ENCODE data around the gene UNC50. TPM values are rescaled to one million over a fixed set of nuclear protein-coding genes. Genes with fewer than 3 reads are reported as not detected.

The UNC50 gene
- total RNA-seq, 1 donor from 2014 or later: 74.6 TPM

DNA sequence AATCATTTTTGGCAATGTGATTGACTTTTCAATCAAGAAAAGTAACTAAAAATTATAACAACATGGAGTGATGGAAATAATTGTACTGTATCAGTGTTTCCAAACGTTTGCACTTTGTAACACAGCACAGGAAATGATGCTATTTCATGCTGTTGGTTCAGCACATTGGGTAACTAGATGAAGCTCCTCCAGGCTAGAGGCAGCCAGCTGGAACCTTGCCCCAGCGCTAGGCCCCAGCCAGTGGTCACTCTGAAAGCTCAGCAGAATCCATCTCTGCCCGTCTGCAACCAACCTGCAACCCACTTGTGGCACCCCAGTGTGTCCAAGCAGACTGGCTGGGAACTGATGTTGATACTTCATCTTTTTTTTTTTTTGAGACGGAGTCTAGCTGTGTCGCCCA lies 15.3 kb downstream of the UNC50 start:
- H3K4me3 Mint-ChIP-seq: no peak overlapping the region
- H4K20me1 ChIP-seq (ENCODE audit: low read depth): no peaks in the 10 kb centered on the region
- no peak overlapping the region for H3K27ac ChIP-seq
- H3K79me2 ChIP-seq (ENCODE audit: low read depth): no peaks in the 10 kb centered on the region
- no peak overlapping the region for H3K4me3 ChIP-seq
- H3K9me3 ChIP-seq (ENCODE audit: low read depth): no peaks in the 10 kb centered on the region
- no peaks in the 10 kb centered on the region for H3K4me1 Mint-ChIP-seq
- H3K27me3 ChIP-seq: no peaks in the 10 kb centered on the region
- H3K9ac ChIP-seq: no peak overlapping the region
- peaks cover 2% of the 10 kb centered on the region for H3K36me3 Mint-ChIP-seq
- H3K9me3 Mint-ChIP-seq: no peaks in the 10 kb centered on the region
- no peaks in the 10 kb centered on the region for H3K4me1 ChIP-seq
- H3K36me3 ChIP-seq: no peaks in the 10 kb centered on the region
- TF ChIP-seq, protein P1, sequence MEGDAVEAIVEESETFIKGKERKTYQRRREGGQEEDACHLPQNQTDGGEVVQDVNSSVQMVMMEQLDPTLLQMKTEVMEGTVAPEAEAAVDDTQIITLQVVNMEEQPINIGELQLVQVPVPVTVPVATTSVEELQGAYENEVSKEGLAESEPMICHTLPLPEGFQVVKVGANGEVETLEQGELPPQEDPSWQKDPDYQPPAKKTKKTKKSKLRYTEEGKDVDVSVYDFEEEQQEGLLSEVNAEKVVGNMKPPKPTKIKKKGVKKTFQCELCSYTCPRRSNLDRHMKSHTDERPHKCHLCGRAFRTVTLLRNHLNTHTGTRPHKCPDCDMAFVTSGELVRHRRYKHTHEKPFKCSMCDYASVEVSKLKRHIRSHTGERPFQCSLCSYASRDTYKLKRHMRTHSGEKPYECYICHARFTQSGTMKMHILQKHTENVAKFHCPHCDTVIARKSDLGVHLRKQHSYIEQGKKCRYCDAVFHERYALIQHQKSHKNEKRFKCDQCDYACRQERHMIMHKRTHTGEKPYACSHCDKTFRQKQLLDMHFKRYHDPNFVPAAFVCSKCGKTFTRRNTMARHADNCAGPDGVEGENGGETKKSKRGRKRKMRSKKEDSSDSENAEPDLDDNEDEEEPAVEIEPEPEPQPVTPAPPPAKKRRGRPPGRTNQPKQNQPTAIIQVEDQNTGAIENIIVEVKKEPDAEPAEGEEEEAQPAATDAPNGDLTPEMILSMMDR (IDR thresholded peaks at IDR 0.05): no peak
- TF ChIP-seq EZH2 (IDR thresholded peaks at IDR 0.05): no peak
- no peak for TF ChIP-seq EZH2phosphoT487 (IDR thresholded peaks at IDR 0.05)
- H3F3A ChIP-seq (ENCODE audit: low read depth): no peaks in the 10 kb centered on the region
- DNase-seq (ENCODE audit: low spot score): no peak
- no peak overlapping the region for H2AFZ ChIP-seq (replicated peaks)
- H3K4me2 ChIP-seq: no peak overlapping the region
- H3K27ac Mint-ChIP-seq: no peak overlapping the region
- H3K27me3 Mint-ChIP-seq (ENCODE audit: insufficient read depth, low read depth): no peaks in the 10 kb centered on the region

DNA sequence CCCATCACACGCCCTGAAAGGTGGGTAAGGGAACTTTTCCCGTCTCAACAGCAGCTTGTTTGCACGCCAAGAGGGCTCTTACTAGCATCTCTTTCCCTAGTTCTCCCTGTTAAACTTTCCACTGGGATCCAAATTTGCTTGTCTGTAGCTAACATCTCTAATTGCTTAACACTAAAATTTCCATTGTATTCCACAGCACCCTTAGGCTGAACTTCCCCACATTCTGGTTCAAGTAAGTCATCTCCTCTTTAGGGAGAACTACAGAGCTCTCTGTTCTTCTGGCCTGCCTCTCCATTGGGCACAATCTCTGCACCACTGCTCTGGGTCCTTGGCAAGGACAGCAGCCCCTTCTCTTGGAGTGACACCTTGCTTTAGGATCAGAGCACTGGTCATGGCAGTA lies 24.0 kb downstream of the UNC50 start:
- Histone ChIP-seq H3K9ac (no peak overlapping the region), H3K27ac (no peak overlapping the region), H4K20me1 (ENCODE audit: low read depth) (no peaks in the 10 kb centered on the region), H3K4me3 (no peak overlapping the region), H3K36me3 (no peaks in the 10 kb centered on the region), H2AFZ (replicated peaks) (no peak overlapping the region), H3K27me3 (no peaks in the 10 kb centered on the region), H3K79me2 (ENCODE audit: low read depth) (no peaks in the 10 kb centered on the region), H3F3A (ENCODE audit: low read depth) (peaks cover 8% of the 10 kb centered on the region), H3K4me2 (no peak overlapping the region), H3K9me3 (ENCODE audit: low read depth) (no peaks in the 10 kb centered on the region), H3K4me1 (peaks cover 4% of the 10 kb centered on the region)
- no peak overlapping the region for H3K27ac Mint-ChIP-seq
- no peak for DNase-seq (ENCODE audit: low spot score)
- H3K27me3 Mint-ChIP-seq (ENCODE audit: insufficient read depth, low read depth): no peaks in the 10 kb centered on the region
- H3K36me3 Mint-ChIP-seq: no peaks in the 10 kb centered on the region
- TF ChIP-seq EZH2phosphoT487 (IDR thresholded peaks at IDR 0.05): no peak
- TF ChIP-seq, protein P1 (IDR thresholded peaks at IDR 0.05): no peak
- no peak for TF ChIP-seq EZH2 (IDR thresholded peaks at IDR 0.05)
- no peak overlapping the region for H3K4me3 Mint-ChIP-seq
- H3K9me3 Mint-ChIP-seq: no peaks in the 10 kb centered on the region
- peaks cover 6% of the 10 kb centered on the region for H3K4me1 Mint-ChIP-seq

DNA sequence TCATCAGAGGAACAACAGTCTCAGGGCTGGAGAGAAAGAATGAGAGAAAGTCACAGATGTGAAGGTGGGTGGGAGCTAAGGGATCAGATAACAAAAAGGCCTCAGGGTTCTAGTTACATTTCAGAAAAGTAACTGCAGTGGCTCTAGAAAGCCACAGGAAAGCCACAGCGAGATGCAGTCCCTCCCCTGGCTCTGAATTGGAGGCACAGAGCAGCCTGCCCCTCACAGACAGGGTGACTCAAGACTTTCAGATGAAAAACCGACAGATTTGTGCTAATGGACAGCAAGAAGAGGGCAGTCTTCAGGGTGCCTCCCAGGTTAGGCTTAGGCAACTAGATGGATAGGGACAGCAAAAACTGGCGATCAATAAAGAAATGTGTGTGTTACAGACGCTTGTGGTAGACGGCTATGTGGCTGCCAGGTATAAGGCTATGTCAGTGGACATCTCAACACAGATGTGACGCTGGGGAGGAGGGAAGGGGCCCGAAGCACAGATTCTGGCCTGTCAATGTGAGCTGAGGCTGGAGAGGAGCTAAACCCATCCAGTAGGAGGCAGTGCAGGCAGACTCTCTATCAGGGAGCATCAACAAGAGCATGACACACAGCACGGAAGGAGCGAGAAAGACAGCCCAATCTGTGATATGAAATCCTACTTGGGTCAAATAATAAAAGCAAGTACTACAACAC lies 26.2 kb downstream of the UNC50 start:
- no peaks in the 10 kb centered on the region for H3K9me3 ChIP-seq (ENCODE audit: low read depth)
- H3K9ac ChIP-seq: no peak overlapping the region
- H3K4me1 Mint-ChIP-seq: peaks cover 6% of the 10 kb centered on the region
- TF ChIP-seq EZH2phosphoT487 (IDR thresholded peaks at IDR 0.05) (no peak), EZH2 (IDR thresholded peaks at IDR 0.05) (no peak)
- TF ChIP-seq, protein P1 (IDR thresholded peaks at IDR 0.05): peak; percentile 65
- peak overlapping the region; percentile 22 for H2AFZ ChIP-seq (replicated peaks)
- no peaks in the 10 kb centered on the region for H3K27me3 ChIP-seq
- DNase-seq (ENCODE audit: low spot score): peak; percentile 65
- H3K36me3 Mint-ChIP-seq: no peaks in the 10 kb centered on the region
- H3K27me3 Mint-ChIP-seq (ENCODE audit: insufficient read depth, low read depth): no peaks in the 10 kb centered on the region
- H3K4me3 Mint-ChIP-seq: no peak overlapping the region
- H3K4me3 ChIP-seq: no peak overlapping the region
- peaks cover 8% of the 10 kb centered on the region for H3F3A ChIP-seq (ENCODE audit: low read depth)
- H4K20me1 ChIP-seq (ENCODE audit: low read depth): no peaks in the 10 kb centered on the region
- H3K27ac Mint-ChIP-seq: no peak overlapping the region
- peaks cover 4% of the 10 kb centered on the region for H3K4me1 ChIP-seq
- no peaks in the 10 kb centered on the region for H3K79me2 ChIP-seq (ENCODE audit: low read depth)
- H3K9me3 Mint-ChIP-seq: no peaks in the 10 kb centered on the region
- H3K4me2 ChIP-seq: peak overlapping the region; percentile 13
- H3K27ac ChIP-seq: peak overlapping the region; percentile 18
- no peaks in the 10 kb centered on the region for H3K36me3 ChIP-seq
